HCT116 (cell line): ENCODE results near the gene RPL7A. TPM values are rescaled to one million over a fixed set of nuclear protein-coding genes. Genes with fewer than 3 reads are reported as not detected.

ENCODE experiments used
- ATAC-seq: fragments of 200-7000 bp; cut with Tn5 transposase; 2 replicates; pipeline ENCODE4 v1.9.1; 2020; ENCODE audit warnings: mild to moderate bottlenecking, moderate library complexity
- BruUV-seq: library from RNA; stranded (reverse); fragments of 400-500 nt; replicated peaks from 2 replicates; lab custom pipeline; 2021; lab: Mats Ljungman, UMichigan
- CTCF ChIA-PET: fragments of 300-600 bp; sonication (Branson Sonifier 250); formaldehyde crosslinking; loops from one replicate; lab custom pipeline; 2021; ENCODE audit warnings: antibody characterized with exemption; lab: Charles Lee
- POLR2A ChIA-PET: fragments of 300-600, 350-600 bp; sonication (Branson Sonifier 250); formaldehyde crosslinking; loops from one replicate; lab custom pipeline; 2021; ENCODE audit warnings: antibody characterized with exemption; lab: Charles Lee
- RAD21 ChIA-PET, 2 experiments: fragments of 300-600 bp; sonication (Branson Sonifier 250); formaldehyde crosslinking; loops; one replicate each; lab custom pipeline; 2023; ENCODE audit warnings: low total read pairs in 2 of 2; ENCODE audit not compliant: uncharacterized antibody in 2 of 2, unreplicated experiment in 2 of 2, low non-redundant PET in 1 of 2; lab: Charles Lee
- DNase-seq: peaks from one replicate; pipeline ENCODE4 v3.0.0-alpha.2; 2010; ENCODE audit warnings: low read depth, low spot score
- H2AFZ ChIP-seq: fragments of 200-600 bp; shearing (Covaris generic), sonication (generic); 2 replicates; pipeline ENCODE4 v1.6.1; 2017; ENCODE audit warnings: low read depth, mixed run types, mixed read lengths, antibody characterized with exemption, low read length; ENCODE audit not compliant: poor library complexity, severe bottlenecking
- H3K27ac ChIP-seq: 2 replicates; pipeline ENCODE4 v1.5.1; 2012; ENCODE audit warnings: low read depth, low read length
- H3K27me3 ChIP-seq: fragments of 200-600 bp; sonication (generic); 2 replicates; pipeline ENCODE4 v1.6.1; 2016; ENCODE audit warnings: mixed run types, low read length, mixed read lengths; ENCODE audit not compliant: insufficient read depth
- H3K36me3 ChIP-seq, 2 experiments: fragments of 200-500 bp in 1 of 2; fragments of 200-600 bp in 1 of 2; sonication (Bioruptor generic) in 1 of 2; sonication (generic) in 1 of 2; 2 replicates each; pipeline versions ENCODE4 v1.5.1 to v1.6.1; 2014 to 2016; ENCODE audit warnings: low read length in 2 of 2, inconsistent platforms in 1 of 2, mixed read lengths in 1 of 2, mixed run types in 1 of 2; ENCODE audit not compliant: insufficient read depth in 2 of 2, control insufficient read depth in 1 of 2
- H3K4me1 ChIP-seq, 2 experiments: fragments of 200-600 bp in 1 of 2; sonication (generic) in 1 of 2; 2 replicates each; pipeline versions ENCODE4 v1.5.1 to v1.6.1; 2012 to 2017; ENCODE audit warnings: low read length in 2 of 2, inconsistent platforms in 1 of 2, mild to moderate bottlenecking in 1 of 2, mixed read lengths in 1 of 2, mixed run types in 1 of 2, moderate library complexity in 1 of 2; ENCODE audit not compliant: insufficient read depth in 2 of 2, control insufficient read depth in 1 of 2
- H3K4me2 ChIP-seq: fragments of 200-600 bp; sonication (generic); 2 replicates; pipeline ENCODE4 v1.6.1; 2017; ENCODE audit warnings: mixed run types, low read length, mixed read lengths
- H3K4me3 ChIP-seq, 2 experiments: fragments of 200-600 bp in 1 of 2; sonication (generic) in 1 of 2; replicated peaks in 1 of 2; 2 replicates each; pipeline ENCODE4 v1.5.1; 2011 to 2016; ENCODE audit warnings: low read length in 2 of 2, control low read depth in 1 of 2, low read depth in 1 of 2, mild to moderate bottlenecking in 1 of 2, mixed read lengths in 1 of 2, mixed run types in 1 of 2
- H3K79me2 ChIP-seq: fragments of 200-600 bp; sonication (generic); 2 replicates; pipeline ENCODE4 v1.6.1; 2017; ENCODE audit warnings: mild to moderate bottlenecking, mixed run types, low read length, moderate library complexity, mixed read lengths; ENCODE audit not compliant: insufficient read depth
- H3K9ac ChIP-seq: fragments of 200-600 bp; sonication (generic); 2 replicates; pipeline ENCODE4 v1.6.1; 2016; ENCODE audit warnings: low read length, mixed read lengths
- H3K9me2 ChIP-seq: fragments of 200-600 bp; sonication (generic), shearing (Covaris generic); 2 replicates; pipeline ENCODE4 v1.6.1; 2017; ENCODE audit warnings: mixed run types, mild to moderate bottlenecking, moderate library complexity; ENCODE audit not compliant: insufficient read depth
- H3K9me3 ChIP-seq, 2 experiments: fragments of 200-500 bp in 1 of 2; fragments of 200-600 bp in 1 of 2; sonication (Bioruptor generic) in 1 of 2; sonication (generic) in 1 of 2; 2 replicates each; pipeline ENCODE4 v1.6.1; 2014 to 2017; ENCODE audit warnings: low read length in 2 of 2, mixed read lengths in 2 of 2, inconsistent platforms in 1 of 2, low read depth in 1 of 2, mild to moderate bottlenecking in 1 of 2, mixed run types in 1 of 2, moderate library complexity in 1 of 2; ENCODE audit not compliant: control insufficient read depth in 1 of 2, insufficient read depth in 1 of 2
- H4K20me1 ChIP-seq: fragments of 200-600 bp; sonication (generic), shearing (Covaris generic); 2 replicates; pipeline ENCODE4 v1.6.1; 2017; ENCODE audit warnings: mixed run types, mild to moderate bottlenecking, moderate library complexity; ENCODE audit not compliant: insufficient read depth
- EZH2phosphoT487 ChIP-seq: fragments of 200-600 bp; IDR thresholded peaks from 2 replicates; pipeline ENCODE4 v1.6.1; 2018; ENCODE audit warnings: antibody characterized with exemption, borderline replicate concordance
- JUND ChIP-seq: IDR thresholded peaks from 2 replicates; pipeline ENCODE4 v1.6.1; 2012
- intact Hi-C: fragments of 100-400 bp; cut with micrococcal nuclease; formaldehyde crosslinking; loops from 2 replicates; pipeline ENCODE4 v1.10.0; 2022
- total RNA-seq: library from RNA; stranded (reverse); gene quantifications from one replicate; pipeline ENCODE4 v1.2.1, GENCODE V29; 2021; ENCODE audit not compliant: unreplicated experiment

Gene RPL7A
- total RNA-seq, 1 experiment from 2014 or later, result 2,837 TPM

DNA sequence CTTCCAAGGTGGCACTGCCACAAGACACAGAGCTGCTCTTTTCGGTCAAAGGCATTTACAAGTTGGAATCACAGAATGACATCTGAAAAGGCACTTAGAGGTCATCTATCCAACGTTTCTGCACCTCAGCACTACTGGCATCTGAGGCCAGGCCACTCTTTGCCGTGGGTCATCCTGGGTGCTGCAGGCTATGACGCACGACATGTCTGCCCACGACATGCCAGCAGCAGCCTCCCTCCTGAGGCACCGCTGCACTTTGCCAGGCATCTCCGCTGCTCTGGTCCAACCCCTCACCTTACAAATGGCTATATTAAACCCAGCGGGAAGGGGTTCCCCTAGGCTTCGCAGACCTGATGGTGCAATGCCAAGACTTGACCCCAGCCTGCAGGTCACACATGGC lies 19.8 kb downstream of the RPL7A start:
- Histone ChIP-seq H2AFZ (no peak overlapping the region), H3K9ac (no peak overlapping the region), H3K4me3 (no peak overlapping the region), H3K36me3 (peaks cover 34 to 58% of the 10 kb centered on the region in 2 experiments; a peak in 3 of 4 replicates), H3K27me3 (no peaks in the 10 kb centered on the region), H3K4me2 (no peak overlapping the region), H3K9me3 (no peaks in the 10 kb centered on the region), H3K27ac (no peak overlapping the region), H3K4me1 (no peaks in the 10 kb centered on the region; a peak in 1 of 4 replicates), H3K9me2 (no peaks in the 10 kb centered on the region), H3K79me2 (peaks cover 77% of the 10 kb centered on the region), H4K20me1 (peaks cover 3% of the 10 kb centered on the region; the same call in 1 of the 2 replicates)
- intact Hi-C loops, result no loop called here
- BruUV-seq, result no TSS peak
- CTCF ChIA-PET, result no interaction called here
- ATAC-seq, result no peak
- RAD21 ChIA-PET, result no interaction called here
- POLR2A ChIA-PET, result no interaction called here
- DNase-seq, result no peak
- TF ChIP-seq EZH2phosphoT487 (no peak), JUND (no peak)

- Histone ChIP-seq H3K9me2 (no peaks in the 10 kb centered on the region), H3K27ac (no peak overlapping the region), H3K27me3 (no peaks in the 10 kb centered on the region), H3K4me2 (no peak overlapping the region), H3K4me3 (no peak overlapping the region), H4K20me1 (peaks cover 3% of the 10 kb centered on the region; the same call in 1 of the 2 replicates), H3K79me2 (peaks cover 77% of the 10 kb centered on the region), H3K9ac (no peak overlapping the region), H2AFZ (no peak overlapping the region), H3K9me3 (no peaks in the 10 kb centered on the region), H3K4me1 (no peaks in the 10 kb centered on the region; a peak in 1 of 4 replicates), H3K36me3 (peaks cover 35 to 57% of the 10 kb centered on the region in 2 experiments; a peak in 3 of 4 replicates)
- no TSS peak for BruUV-seq
- RAD21 ChIA-PET, result no interaction called here
- CTCF ChIA-PET, result no interaction called here
- no peak for ATAC-seq
- TF ChIP-seq EZH2phosphoT487, result no peak
- POLR2A ChIA-PET, result no interaction called here
- intact Hi-C loops, result no loop called here
- DNase-seq, result no peak
Observed at GRCh38 chr9:133368249-133368881, 20.3 kb downstream of the RPL7A start.
